Fibroblast of lung (primary cell): ENCODE measurements around the gene MACF1. TPM values are rescaled to one million over a fixed set of nuclear protein-coding genes. Genes with fewer than 3 reads are reported as not detected.

Experiments
- DNase-seq, 2 donors: peaks; one replicate each; pipeline versions ENCODE4 v3.0.0 to v3.0.0-alpha.2; 2010; ENCODE audit warnings: low read depth in 2 of 2
- H2AFZ ChIP-seq: 2 replicates; pipeline ENCODE4 v1.5.1; 2012; ENCODE audit warnings: low read length, control low read depth, inconsistent platforms
- H3K27ac ChIP-seq: 2 replicates; pipeline ENCODE4 v1.5.1; 2011; ENCODE audit warnings: low read length, control low read depth; ENCODE audit not compliant: insufficient read depth
- H3K27me3 ChIP-seq: 2 replicates; pipeline ENCODE4 v1.5.1; 2011; ENCODE audit warnings: mild to moderate bottlenecking, low read length; ENCODE audit not compliant: control insufficient read depth, insufficient read depth
- H3K36me3 ChIP-seq: 2 replicates; pipeline ENCODE4 v1.5.1; 2011; ENCODE audit warnings: low read length; ENCODE audit not compliant: control insufficient read depth, insufficient read depth
- H3K4me1 ChIP-seq: 2 replicates; pipeline ENCODE4 v1.5.1; 2011; ENCODE audit warnings: low read length; ENCODE audit not compliant: control insufficient read depth, insufficient read depth; ENCODE audit errors: extremely low read depth
- H3K4me2 ChIP-seq: 2 replicates; pipeline ENCODE4 v1.5.1; 2011; ENCODE audit warnings: low read length, control low read depth; ENCODE audit not compliant: insufficient read depth; ENCODE audit errors: extremely low read depth
- H3K4me3 ChIP-seq, 4 experiments: fragments of 200-600 bp in 1 of 4; sonication (generic) in 1 of 4; replicated peaks in 1 of 4; 2 replicates each; pipeline ENCODE4 v1.5.1; 2011 to 2016; ENCODE audit warnings: low read length in 4 of 4, low read depth in 3 of 4, mild to moderate bottlenecking in 3 of 4, control low read depth in 2 of 4, inconsistent platforms in 1 of 4, mixed read lengths in 1 of 4; ENCODE audit not compliant: insufficient read depth in 1 of 4; ENCODE audit errors: control extremely low read depth in 1 of 4
- H3K79me2 ChIP-seq: 2 replicates; pipeline ENCODE4 v1.5.1; 2012; ENCODE audit warnings: mild to moderate bottlenecking, low read length, inconsistent platforms; ENCODE audit not compliant: control insufficient read depth, insufficient read depth
- H3K9ac ChIP-seq: 2 replicates; pipeline ENCODE4 v1.5.1; 2011; ENCODE audit warnings: mild to moderate bottlenecking, low read length, control low read depth; ENCODE audit not compliant: insufficient read depth
- H3K9me3 ChIP-seq: 2 replicates; pipeline ENCODE4 v1.5.1; 2012; ENCODE audit warnings: low read depth, low read length; ENCODE audit not compliant: control insufficient read depth, insufficient read depth
- H4K20me1 ChIP-seq: 2 replicates; pipeline ENCODE4 v1.5.1; 2011; ENCODE audit warnings: low read length; ENCODE audit not compliant: control insufficient read depth, insufficient read depth; ENCODE audit errors: extremely low read depth
- CTCF ChIP-seq, 2 donors: IDR thresholded peaks in 1 of 2; conservative IDR thresholded peaks in 1 of 2; 1 replicate in 1 of 2; 2 replicates in 1 of 2; pipeline ENCODE4 v1.5.1; 2011 to 2012; ENCODE audit warnings: low read length in 2 of 2, control low read depth in 1 of 2, inconsistent platforms in 1 of 2, low read depth in 1 of 2, mild to moderate bottlenecking in 1 of 2
- EZH2 ChIP-seq: IDR thresholded peaks from 2 replicates; pipeline ENCODE4 v1.5.1; 2012; ENCODE audit warnings: low read length, control low read depth, mild to moderate bottlenecking; ENCODE audit errors: missing control alignments
- polyA plus RNA-seq, 2 donors: library from polyadenylated mRNA; depleted of rRNA in 1 of 2; stranded (reverse) in 1 of 2; unstranded in 1 of 2; fragments of >200 nt; gene quantifications; 2 replicates each; pipeline ENCODE4 v1.2.1, GENCODE V29; 2011 to 2012; ENCODE audit warnings: missing spikeins in 1 of 2
- total RNA-seq: library from RNA; depleted of rRNA; stranded (reverse); fragments of >200 nt; gene quantifications from 2 replicates; pipeline ENCODE4 v1.2.1, GENCODE V29; 2014

The MACF1 gene
- total and polyA plus RNA-seq, 2 donors (not counting 1 experiment from before 2014, with no cell fraction given), result 178 to 414 TPM

GRCh38 chr1:39243302-39243701, 38.8 kb downstream of the MACF1 start:
- peaks cover under 1% of the 10 kb centered on the region for H3K4me1 ChIP-seq
- no peak overlapping the region for H3K27ac ChIP-seq
- no peak overlapping the region for H3K4me3 ChIP-seq
- peaks cover 10% of the 10 kb centered on the region for H3K79me2 ChIP-seq
- no peaks in the 10 kb centered on the region for H4K20me1 ChIP-seq
- TF ChIP-seq EZH2 (no peak), CTCF (conservative IDR thresholded peaks at IDR 0.05 in 1 of 2, IDR thresholded peaks at IDR 0.05 in 1 of 2; ENCODE audit: low read depth in 1 of 2, low read length in 2 of 2) (no peak)
- H3K4me2 ChIP-seq, result no peak overlapping the region
- H3K9me3 ChIP-seq, result no peaks in the 10 kb centered on the region
- no peak overlapping the region for H3K9ac ChIP-seq
- DNase-seq, result no peak
- H3K27me3 ChIP-seq, result no peaks in the 10 kb centered on the region
- no peaks in the 10 kb centered on the region for H3K36me3 ChIP-seq
- no peak overlapping the region for H2AFZ ChIP-seq

- Histone ChIP-seq H3K9me3 (no peaks in the 10 kb centered on the region), H3K27ac (no peak overlapping the region), H3K36me3 (peaks cover 2% of the 10 kb centered on the region), H3K9ac (no peak overlapping the region), H3K4me2 (no peak overlapping the region), H3K4me3 (no peak overlapping the region), H3K27me3 (no peaks in the 10 kb centered on the region), H4K20me1 (no peaks in the 10 kb centered on the region), H3K4me1 (peaks cover 10% of the 10 kb centered on the region), H3K79me2 (peaks cover 30% of the 10 kb centered on the region), H2AFZ (no peak overlapping the region)
- TF ChIP-seq CTCF (conservative IDR thresholded peaks at IDR 0.05 in 1 of 2, IDR thresholded peaks at IDR 0.05 in 1 of 2; ENCODE audit: low read depth in 1 of 2, low read length in 2 of 2) (no peak), EZH2 (no peak)
- peak; percentile 59 to 63 for DNase-seq
These were observed 46.2 kb downstream of the MACF1 start for GRCh38 chr1:39250460-39251240.

- peaks cover 13% of the 10 kb centered on the region for H3K4me1 ChIP-seq
- no peak overlapping the region for H2AFZ ChIP-seq
- peaks cover 31% of the 10 kb centered on the region for H3K79me2 ChIP-seq
- peaks cover 7% of the 10 kb centered on the region for H3K36me3 ChIP-seq
- DNase-seq, result peak in 1 of 2 donors; percentile 63
- no peaks in the 10 kb centered on the region for H3K9me3 ChIP-seq
- no peaks in the 10 kb centered on the region for H3K27me3 ChIP-seq
- no peak overlapping the region for H3K4me3 ChIP-seq
- no peak overlapping the region for H3K9ac ChIP-seq
- H3K27ac ChIP-seq, result peak overlapping the region; percentile 42
- peak overlapping the region; percentile 60 for H3K4me2 ChIP-seq
- no peak for TF ChIP-seq EZH2
- no peak for TF ChIP-seq CTCF (conservative IDR thresholded peaks at IDR 0.05 in 1 of 2, IDR thresholded peaks at IDR 0.05 in 1 of 2; ENCODE audit: low read depth in 1 of 2, low read length in 2 of 2)
- no peaks in the 10 kb centered on the region for H4K20me1 ChIP-seq
These were observed 50.7 kb downstream of the MACF1 start for GRCh38 chr1:39255222-39255621.
